ENCODE results near the gene GPC1.

The GPC1 gene

GRCh38 chr2:240498171-240498957 lies 62.9 kb downstream of the GPC1 start:
- POLR2A ChIA-PET, result interaction anchor here (0.6 kb wide), 1 partner anchor 120 kb away, joined by 3 read pairs; no protein-coding TSS in a partner anchor

GRCh38 chr2:240498958-240499260 lies 63.4 kb downstream of the GPC1 start:
- WGBS (ENCODE audit: insufficient coverage), result 100% methylated on average over 3 of the region's 9 CpGs

More at GRCh38 chr2:240498171-240498957, 62.9 kb downstream of the GPC1 start:
- Histone ChIP-seq H3K27me3 (replicated peaks in 2 of 5; ENCODE audit: control insufficient read depth in 4 of 5, insufficient read depth in 5 of 5, low read length in 4 of 5) (no peaks in the 10 kb centered on the region), H3K4me3 (ENCODE audit: control insufficient read depth in 1 of 7, extremely low read depth in 1 of 7, insufficient read depth in 4 of 7, low read depth in 2 of 7, low read length in 6 of 7) (no peak overlapping the region), H3K4me1 (ENCODE audit: control extremely low read depth in 1 of 4, control insufficient read depth in 4 of 4, insufficient read depth in 4 of 4, low read length in 3 of 4) (no peaks in the 10 kb centered on the region), H3K36me3 (ENCODE audit: control insufficient read depth in 4 of 4, insufficient read depth in 4 of 4, low read length in 3 of 4) (peaks cover 0 to 46% (median 18%) of the 10 kb centered on the region in 4 experiments), H3K27ac (ENCODE audit: insufficient read depth in 1 of 2, low read depth in 1 of 2, low read length in 2 of 2, poor library complexity in 1 of 2, severe bottlenecking in 2 of 2) (no peak overlapping the region), H3K9me3 (ENCODE audit: control extremely low read depth in 1 of 5, control insufficient read depth in 4 of 5, insufficient read depth in 2 of 5, low read depth in 1 of 5, low read length in 4 of 5) (peaks cover 0 to 10% (median 8%) of the 10 kb centered on the region in 5 experiments)
- WGBS (ENCODE audit: insufficient coverage), result 95% methylated on average over 8 of the region's 13 CpGs
- DNase-seq, result no peak
- CTCF ChIA-PET, result no interaction called here

GRCh38 chr2:240499309-240500301 lies 64.1 kb downstream of the GPC1 start:
- ChIA-PET CTCF (no interaction called here), POLR2A (no interaction called here)
- Histone ChIP-seq H3K4me1 (ENCODE audit: control extremely low read depth in 1 of 4, control insufficient read depth in 4 of 4, insufficient read depth in 4 of 4, low read length in 3 of 4) (no peaks in the 10 kb centered on the region), H3K4me3 (ENCODE audit: control insufficient read depth in 1 of 7, extremely low read depth in 1 of 7, insufficient read depth in 4 of 7, low read depth in 2 of 7, low read length in 6 of 7) (no peak overlapping the region), H3K27ac (ENCODE audit: insufficient read depth in 1 of 2, low read depth in 1 of 2, low read length in 2 of 2, poor library complexity in 1 of 2, severe bottlenecking in 2 of 2) (no peak overlapping the region), H3K36me3 (ENCODE audit: control insufficient read depth in 4 of 4, insufficient read depth in 4 of 4, low read length in 3 of 4) (peaks cover 0 to 36% (median 13%) of the 10 kb centered on the region in 4 experiments), H3K9me3 (ENCODE audit: control extremely low read depth in 1 of 5, control insufficient read depth in 4 of 5, insufficient read depth in 2 of 5, low read depth in 1 of 5, low read length in 4 of 5) (peaks cover 0 to 3% (median 0%) of the 10 kb centered on the region in 5 experiments), H3K27me3 (replicated peaks in 2 of 5; ENCODE audit: control insufficient read depth in 4 of 5, insufficient read depth in 5 of 5, low read length in 4 of 5) (no peaks in the 10 kb centered on the region)
- WGBS (ENCODE audit: insufficient coverage), result 98% methylated on average over 30 of the region's 32 CpGs
- no peak for DNase-seq

More at GRCh38 chr2:240498958-240499260, 63.4 kb downstream of the GPC1 start:
- H3K36me3 ChIP-seq (ENCODE audit: control insufficient read depth in 4 of 4, insufficient read depth in 4 of 4, low read length in 3 of 4), result peaks cover 0 to 42% (median 18%) of the 10 kb centered on the region in 4 experiments
- CTCF ChIA-PET, result no interaction called here
- H3K27me3 ChIP-seq (replicated peaks in 2 of 5; ENCODE audit: control insufficient read depth in 4 of 5, insufficient read depth in 5 of 5, low read length in 4 of 5), result no peaks in the 10 kb centered on the region
- DNase-seq, result no peak
- H3K9me3 ChIP-seq (ENCODE audit: control extremely low read depth in 1 of 5, control insufficient read depth in 4 of 5, insufficient read depth in 2 of 5, low read depth in 1 of 5, low read length in 4 of 5), result peaks cover 0 to 5% (median 3%) of the 10 kb centered on the region in 5 experiments
- H3K4me3 ChIP-seq (ENCODE audit: control insufficient read depth in 1 of 7, extremely low read depth in 1 of 7, insufficient read depth in 4 of 7, low read depth in 2 of 7, low read length in 6 of 7), result no peak overlapping the region
- POLR2A ChIA-PET, result no interaction called here
- no peaks in the 10 kb centered on the region for H3K4me1 ChIP-seq (ENCODE audit: control extremely low read depth in 1 of 4, control insufficient read depth in 4 of 4, insufficient read depth in 4 of 4, low read length in 3 of 4)
- no peak overlapping the region for H3K27ac ChIP-seq (ENCODE audit: insufficient read depth in 1 of 2, low read depth in 1 of 2, low read length in 2 of 2, poor library complexity in 1 of 2, severe bottlenecking in 2 of 2)

GRCh38 chr2:240500561-240501423 lies 65.3 kb downstream of the GPC1 start:
- no peak overlapping the region for H3K4me3 ChIP-seq (ENCODE audit: control insufficient read depth in 1 of 7, extremely low read depth in 1 of 7, insufficient read depth in 4 of 7, low read depth in 2 of 7, low read length in 6 of 7)
- ChIA-PET POLR2A (interaction anchor here (0.5 kb wide), 1 partner anchor 73 kb away, joined by 3 read pairs; no protein-coding TSS in a partner anchor), CTCF (no interaction called here)
- no peak overlapping the region for H3K27ac ChIP-seq (ENCODE audit: insufficient read depth in 1 of 2, low read depth in 1 of 2, low read length in 2 of 2, poor library complexity in 1 of 2, severe bottlenecking in 2 of 2)
- H3K27me3 ChIP-seq (replicated peaks in 2 of 5; ENCODE audit: control insufficient read depth in 4 of 5, insufficient read depth in 5 of 5, low read length in 4 of 5), result no peaks in the 10 kb centered on the region
- 98% methylated on average over 19 of the region's 24 CpGs for WGBS (ENCODE audit: insufficient coverage)
- H3K4me1 ChIP-seq (ENCODE audit: control extremely low read depth in 1 of 4, control insufficient read depth in 4 of 4, insufficient read depth in 4 of 4, low read length in 3 of 4), result no peaks in the 10 kb centered on the region
- peaks cover 0 to 40% (median 12%) of the 10 kb centered on the region in 4 experiments for H3K36me3 ChIP-seq (ENCODE audit: control insufficient read depth in 4 of 4, insufficient read depth in 4 of 4, low read length in 3 of 4)
- peaks cover 0 to 2% (median 0%) of the 10 kb centered on the region in 5 experiments for H3K9me3 ChIP-seq (ENCODE audit: control extremely low read depth in 1 of 5, control insufficient read depth in 4 of 5, insufficient read depth in 2 of 5, low read depth in 1 of 5, low read length in 4 of 5)
- DNase-seq, result no peak

GRCh38 chr2:240501531-240501991 lies 66.1 kb downstream of the GPC1 start:
- WGBS (ENCODE audit: insufficient coverage), result over 99% methylated on average over 12 of the region's 13 CpGs
- ChIA-PET POLR2A (no interaction called here), CTCF (no interaction called here)
- no peak for DNase-seq
- no peaks in the 10 kb centered on the region for H3K4me1 ChIP-seq (ENCODE audit: control extremely low read depth in 1 of 4, control insufficient read depth in 4 of 4, insufficient read depth in 4 of 4, low read length in 3 of 4)
- no peak overlapping the region for H3K4me3 ChIP-seq (ENCODE audit: control insufficient read depth in 1 of 7, extremely low read depth in 1 of 7, insufficient read depth in 4 of 7, low read depth in 2 of 7, low read length in 6 of 7)
- no peak overlapping the region for H3K27ac ChIP-seq (ENCODE audit: insufficient read depth in 1 of 2, low read depth in 1 of 2, low read length in 2 of 2, poor library complexity in 1 of 2, severe bottlenecking in 2 of 2)
- H3K36me3 ChIP-seq (ENCODE audit: control insufficient read depth in 4 of 4, insufficient read depth in 4 of 4, low read length in 3 of 4), result peaks cover 0 to 36% (median 12%) of the 10 kb centered on the region in 4 experiments
- H3K9me3 ChIP-seq (ENCODE audit: control extremely low read depth in 1 of 5, control insufficient read depth in 4 of 5, insufficient read depth in 2 of 5, low read depth in 1 of 5, low read length in 4 of 5), result no peaks in the 10 kb centered on the region
- no peaks in the 10 kb centered on the region for H3K27me3 ChIP-seq (replicated peaks in 2 of 5; ENCODE audit: control insufficient read depth in 4 of 5, insufficient read depth in 5 of 5, low read length in 4 of 5)

- POLR2A ChIA-PET, result no interaction called here
Measured at GRCh38 chr2:240502059-240502429, 66.6 kb downstream of the GPC1 start.

More at GRCh38 chr2:240502059-240502429, 66.6 kb downstream of the GPC1 start:
- Histone ChIP-seq H3K27me3 (replicated peaks in 2 of 5; ENCODE audit: control insufficient read depth in 4 of 5, insufficient read depth in 5 of 5, low read length in 4 of 5) (no peaks in the 10 kb centered on the region), H3K27ac (ENCODE audit: insufficient read depth in 1 of 2, low read depth in 1 of 2, low read length in 2 of 2, poor library complexity in 1 of 2, severe bottlenecking in 2 of 2) (no peak overlapping the region), H3K36me3 (ENCODE audit: control insufficient read depth in 4 of 4, insufficient read depth in 4 of 4, low read length in 3 of 4) (peaks cover 0 to 31% (median 13%) of the 10 kb centered on the region in 4 experiments), H3K9me3 (ENCODE audit: control extremely low read depth in 1 of 5, control insufficient read depth in 4 of 5, insufficient read depth in 2 of 5, low read depth in 1 of 5, low read length in 4 of 5) (no peaks in the 10 kb centered on the region), H3K4me1 (ENCODE audit: control extremely low read depth in 1 of 4, control insufficient read depth in 4 of 4, insufficient read depth in 4 of 4, low read length in 3 of 4) (no peaks in the 10 kb centered on the region), H3K4me3 (ENCODE audit: control insufficient read depth in 1 of 7, extremely low read depth in 1 of 7, insufficient read depth in 4 of 7, low read depth in 2 of 7, low read length in 6 of 7) (no peak overlapping the region)
- no CpG with 5 or more reads among the region's 5 CpGs for WGBS (ENCODE audit: insufficient coverage)
- no peak for DNase-seq
- CTCF ChIA-PET, result no interaction called here

Measured in common myeloid progenitor, CD34-positive (primary cell).